WTC11 (cell line): Measurements from ENCODE around the gene NPR3. TPM values are rescaled to one million over a fixed set of nuclear protein-coding genes. Genes with fewer than 3 reads are reported as not detected.

ENCODE experiments used
- ATAC-seq: fragments of 200-7000 bp; cut with Tn5 transposase; 2 replicates; pipeline ENCODE4 v1.10.0; 2021; ENCODE audit warnings: mild to moderate bottlenecking, moderate library complexity
- CTCF ChIA-PET: fragments of 300-600 bp; sonication (Branson Sonifier 250); formaldehyde crosslinking; loops from one replicate; lab custom pipeline; 2021; ENCODE audit warnings: antibody characterized with exemption; lab: Charles Lee
- POLR2A ChIA-PET: fragments of 350-600 bp; sonication (Branson Sonifier 250); formaldehyde crosslinking; loops from one replicate; lab custom pipeline; 2021; ENCODE audit warnings: antibody characterized with exemption; lab: Charles Lee
- DNase-seq: peaks from one replicate; pipeline ENCODE4 v3.0.0; 2021; ENCODE audit warnings: low spot score
- H3K27ac Mint-ChIP-seq: 2 replicates; pipeline ENCODE4 v1.8.0; 2021; ENCODE audit warnings: mixed read lengths
- H3K27me3 Mint-ChIP-seq: 2 replicates; pipeline ENCODE4 v1.8.0; 2021; ENCODE audit warnings: low read depth, mild to moderate bottlenecking, moderate library complexity, mixed read lengths
- H3K36me3 Mint-ChIP-seq: 2 replicates; pipeline ENCODE4 v1.8.0; 2021; ENCODE audit warnings: mixed read lengths
- H3K4me1 Mint-ChIP-seq: 2 replicates; pipeline ENCODE4 v1.8.0; 2022; ENCODE audit warnings: mixed read lengths
- H3K4me3 Mint-ChIP-seq: 2 replicates; pipeline ENCODE4 v1.8.0; 2021; ENCODE audit warnings: mild to moderate bottlenecking, moderate library complexity, mixed read lengths
- H3K9me3 Mint-ChIP-seq: 2 replicates; pipeline ENCODE4 v1.8.0; 2021; ENCODE audit warnings: mixed read lengths
- ATF1 ChIP-seq: sonication (generic); formaldehyde crosslinking; IDR thresholded peaks from 2 replicates; pipeline ENCODE4 v1.8.1; 2023; ENCODE audit warnings: mild to moderate bottlenecking, moderate library complexity, missing genetic modification reagents
- GTF2I ChIP-seq: fragments of 250-450 bp; sonication (Bioruptor Pico); conservative IDR thresholded peaks from 2 replicates; pipeline ENCODE4 v1.4.0; 2021; ENCODE audit warnings: mild to moderate bottlenecking
- NFE2L1 ChIP-seq: sonication (generic); formaldehyde crosslinking; IDR thresholded peaks from 2 replicates; pipeline ENCODE4 v1.8.1; 2023; ENCODE audit warnings: missing genetic modification reagents
- NFYB ChIP-seq: sonication (generic); formaldehyde crosslinking; conservative IDR thresholded peaks from 2 replicates; pipeline ENCODE4 v1.8.0; 2022; ENCODE audit warnings: low read depth, missing genetic modification reagents
- NR1H2 ChIP-seq: sonication (generic); formaldehyde crosslinking; IDR thresholded peaks from 2 replicates; pipeline ENCODE4 v1.9.0; 2021; ENCODE audit warnings: mild to moderate bottlenecking, moderate library complexity, missing genetic modification reagents
- RELA ChIP-seq: sonication (generic); formaldehyde crosslinking; IDR thresholded peaks from 2 replicates; pipeline ENCODE4 v1.8.1; 2022; ENCODE audit warnings: missing genetic modification reagents, mild to moderate bottlenecking, borderline replicate concordance
- SMAD4 ChIP-seq: sonication (generic); formaldehyde crosslinking; IDR thresholded peaks from 2 replicates; pipeline ENCODE4 v1.8.0; 2022; ENCODE audit warnings: mild to moderate bottlenecking, missing genetic modification reagents
- SP1 ChIP-seq: sonication (generic); formaldehyde crosslinking; conservative IDR thresholded peaks from 2 replicates; pipeline ENCODE4 v1.8.1; 2022; ENCODE audit warnings: missing genetic modification reagents
- ZNF138 ChIP-seq: sonication (generic); formaldehyde crosslinking; conservative IDR thresholded peaks from 2 replicates; pipeline ENCODE4 v1.8.1; 2022; ENCODE audit warnings: mild to moderate bottlenecking, moderate library complexity, missing genetic modification reagents
- ZNF263 ChIP-seq: sonication (generic); formaldehyde crosslinking; IDR thresholded peaks from 2 replicates; pipeline ENCODE4 v1.8.1; 2022; ENCODE audit warnings: low read depth, mild to moderate bottlenecking, moderate library complexity, missing genetic modification reagents
- total RNA-seq: library from RNA; stranded (reverse); gene quantifications from 3 replicates; pipeline ENCODE4 v1.2.3, GENCODE V29; 2021
- TF ChIP-seq, protein P1 (sequence below): fragments of 250-450 bp; sonication (Bioruptor Pico); IDR thresholded peaks from 2 replicates; pipeline ENCODE4 v1.9.0; 2021; ENCODE audit warnings: mild to moderate bottlenecking
- TF ChIP-seq, protein P2 (sequence below): sonication (generic); formaldehyde crosslinking; conservative IDR thresholded peaks from 2 replicates; pipeline ENCODE4 v1.8.1; 2023; ENCODE audit warnings: mild to moderate bottlenecking, low read depth, missing genetic modification reagents, moderate library complexity
- TF ChIP-seq, protein P3 (sequence below): sonication (generic); formaldehyde crosslinking; IDR thresholded peaks from 2 replicates; pipeline ENCODE4 v1.8.1; 2023; ENCODE audit warnings: mild to moderate bottlenecking, moderate library complexity, missing genetic modification reagents
- TF ChIP-seq, protein P4 (sequence below): sonication (generic); formaldehyde crosslinking; IDR thresholded peaks from 2 replicates; pipeline ENCODE4 v1.8.0; 2022; ENCODE audit warnings: mild to moderate bottlenecking, missing genetic modification reagents
- TF ChIP-seq, protein P5 (sequence below): sonication (generic); formaldehyde crosslinking; IDR thresholded peaks from 2 replicates; pipeline ENCODE4 v1.8.0; 2022; ENCODE audit warnings: missing genetic modification reagents
- TF ChIP-seq, protein P6 (sequence below): sonication (generic); formaldehyde crosslinking; IDR thresholded peaks from 2 replicates; pipeline ENCODE4 v1.8.0; 2022; ENCODE audit warnings: mild to moderate bottlenecking, missing genetic modification reagents
- TF ChIP-seq, protein P7 (sequence below): sonication (generic); formaldehyde crosslinking; IDR thresholded peaks from 2 replicates; pipeline ENCODE4 v1.8.1; 2022; ENCODE audit warnings: mild to moderate bottlenecking, moderate library complexity, missing genetic modification reagents

NPR3 gene
- total RNA-seq, 1 experiment from 2014 or later = 0.09 TPM

DNA sequence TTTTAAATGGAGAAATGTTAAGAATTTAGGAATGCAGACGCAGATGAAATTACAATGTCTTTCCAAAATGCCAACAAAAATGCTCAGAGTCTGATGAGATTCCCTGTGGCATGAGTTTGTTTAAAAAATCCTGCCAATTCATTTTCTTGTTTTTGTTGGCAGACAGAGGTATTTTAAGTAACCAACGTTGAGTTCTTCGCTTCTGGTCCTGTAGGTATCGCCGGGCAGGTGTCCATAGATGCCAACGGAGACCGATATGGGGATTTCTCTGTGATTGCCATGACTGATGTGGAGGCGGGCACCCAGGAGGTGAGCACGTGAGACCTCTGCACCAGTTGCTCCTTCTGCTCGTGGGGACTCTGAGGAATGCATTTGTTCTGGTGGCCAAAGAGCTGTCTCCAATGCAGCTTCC lies 69.4 kb downstream of the NPR3 start:
- TF ChIP-seq SMAD4 (CRISPR knock-in tag) (no peak), ZNF263 (no peak), NFE2L1 (CRISPR knock-in tag) (no peak), ATF1 (CRISPR knock-in tag) (no peak), RELA (CRISPR knock-in tag) (no peak), NR1H2 (CRISPR knock-in tag) (no peak), GTF2I (CRISPR knock-in tag) (no peak)
- TF ChIP-seq, protein P1, sequence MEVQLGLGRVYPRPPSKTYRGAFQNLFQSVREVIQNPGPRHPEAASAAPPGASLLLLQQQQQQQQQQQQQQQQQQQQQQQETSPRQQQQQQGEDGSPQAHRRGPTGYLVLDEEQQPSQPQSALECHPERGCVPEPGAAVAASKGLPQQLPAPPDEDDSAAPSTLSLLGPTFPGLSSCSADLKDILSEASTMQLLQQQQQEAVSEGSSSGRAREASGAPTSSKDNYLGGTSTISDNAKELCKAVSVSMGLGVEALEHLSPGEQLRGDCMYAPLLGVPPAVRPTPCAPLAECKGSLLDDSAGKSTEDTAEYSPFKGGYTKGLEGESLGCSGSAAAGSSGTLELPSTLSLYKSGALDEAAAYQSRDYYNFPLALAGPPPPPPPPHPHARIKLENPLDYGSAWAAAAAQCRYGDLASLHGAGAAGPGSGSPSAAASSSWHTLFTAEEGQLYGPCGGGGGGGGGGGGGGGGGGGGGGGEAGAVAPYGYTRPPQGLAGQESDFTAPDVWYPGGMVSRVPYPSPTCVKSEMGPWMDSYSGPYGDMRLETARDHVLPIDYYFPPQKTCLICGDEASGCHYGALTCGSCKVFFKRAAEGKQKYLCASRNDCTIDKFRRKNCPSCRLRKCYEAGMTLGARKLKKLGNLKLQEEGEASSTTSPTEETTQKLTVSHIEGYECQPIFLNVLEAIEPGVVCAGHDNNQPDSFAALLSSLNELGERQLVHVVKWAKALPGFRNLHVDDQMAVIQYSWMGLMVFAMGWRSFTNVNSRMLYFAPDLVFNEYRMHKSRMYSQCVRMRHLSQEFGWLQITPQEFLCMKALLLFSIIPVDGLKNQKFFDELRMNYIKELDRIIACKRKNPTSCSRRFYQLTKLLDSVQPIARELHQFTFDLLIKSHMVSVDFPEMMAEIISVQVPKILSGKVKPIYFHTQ (CRISPR knock-in tag) = no peak
- TF ChIP-seq, protein P2, sequence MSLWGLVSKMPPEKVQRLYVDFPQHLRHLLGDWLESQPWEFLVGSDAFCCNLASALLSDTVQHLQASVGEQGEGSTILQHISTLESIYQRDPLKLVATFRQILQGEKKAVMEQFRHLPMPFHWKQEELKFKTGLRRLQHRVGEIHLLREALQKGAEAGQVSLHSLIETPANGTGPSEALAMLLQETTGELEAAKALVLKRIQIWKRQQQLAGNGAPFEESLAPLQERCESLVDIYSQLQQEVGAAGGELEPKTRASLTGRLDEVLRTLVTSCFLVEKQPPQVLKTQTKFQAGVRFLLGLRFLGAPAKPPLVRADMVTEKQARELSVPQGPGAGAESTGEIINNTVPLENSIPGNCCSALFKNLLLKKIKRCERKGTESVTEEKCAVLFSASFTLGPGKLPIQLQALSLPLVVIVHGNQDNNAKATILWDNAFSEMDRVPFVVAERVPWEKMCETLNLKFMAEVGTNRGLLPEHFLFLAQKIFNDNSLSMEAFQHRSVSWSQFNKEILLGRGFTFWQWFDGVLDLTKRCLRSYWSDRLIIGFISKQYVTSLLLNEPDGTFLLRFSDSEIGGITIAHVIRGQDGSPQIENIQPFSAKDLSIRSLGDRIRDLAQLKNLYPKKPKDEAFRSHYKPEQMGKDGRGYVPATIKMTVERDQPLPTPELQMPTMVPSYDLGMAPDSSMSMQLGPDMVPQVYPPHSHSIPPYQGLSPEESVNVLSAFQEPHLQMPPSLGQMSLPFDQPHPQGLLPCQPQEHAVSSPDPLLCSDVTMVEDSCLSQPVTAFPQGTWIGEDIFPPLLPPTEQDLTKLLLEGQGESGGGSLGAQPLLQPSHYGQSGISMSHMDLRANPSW (CRISPR knock-in tag) = no peak
- TF ChIP-seq, protein P3, sequence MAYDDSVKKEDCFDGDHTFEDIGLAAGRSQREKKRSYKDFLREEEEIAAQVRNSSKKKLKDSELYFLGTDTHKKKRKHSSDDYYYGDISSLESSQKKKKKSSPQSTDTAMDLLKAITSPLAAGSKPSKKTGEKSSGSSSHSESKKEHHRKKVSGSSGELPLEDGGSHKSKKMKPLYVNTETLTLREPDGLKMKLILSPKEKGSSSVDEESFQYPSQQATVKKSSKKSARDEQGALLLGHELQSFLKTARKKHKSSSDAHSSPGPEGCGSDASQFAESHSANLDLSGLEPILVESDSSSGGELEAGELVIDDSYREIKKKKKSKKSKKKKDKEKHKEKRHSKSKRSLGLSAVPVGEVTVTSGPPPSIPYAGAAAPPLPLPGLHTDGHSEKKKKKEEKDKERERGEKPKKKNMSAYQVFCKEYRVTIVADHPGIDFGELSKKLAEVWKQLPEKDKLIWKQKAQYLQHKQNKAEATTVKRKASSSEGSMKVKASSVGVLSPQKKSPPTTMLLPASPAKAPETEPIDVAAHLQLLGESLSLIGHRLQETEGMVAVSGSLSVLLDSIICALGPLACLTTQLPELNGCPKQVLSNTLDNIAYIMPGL = no peak
- H3K4me3 Mint-ChIP-seq = no peak overlapping the region
- peaks cover 6% of the 10 kb centered on the region for H3K4me1 Mint-ChIP-seq
- POLR2A ChIA-PET = no interaction called here
- peaks cover 6% of the 10 kb centered on the region for H3K27me3 Mint-ChIP-seq
- CTCF ChIA-PET = no interaction called here
- ATAC-seq (no peak), DNase-seq (no peak)
- H3K36me3 Mint-ChIP-seq = no peaks in the 10 kb centered on the region
- H3K9me3 Mint-ChIP-seq = no peaks in the 10 kb centered on the region
- H3K27ac Mint-ChIP-seq = no peak overlapping the region

DNA sequence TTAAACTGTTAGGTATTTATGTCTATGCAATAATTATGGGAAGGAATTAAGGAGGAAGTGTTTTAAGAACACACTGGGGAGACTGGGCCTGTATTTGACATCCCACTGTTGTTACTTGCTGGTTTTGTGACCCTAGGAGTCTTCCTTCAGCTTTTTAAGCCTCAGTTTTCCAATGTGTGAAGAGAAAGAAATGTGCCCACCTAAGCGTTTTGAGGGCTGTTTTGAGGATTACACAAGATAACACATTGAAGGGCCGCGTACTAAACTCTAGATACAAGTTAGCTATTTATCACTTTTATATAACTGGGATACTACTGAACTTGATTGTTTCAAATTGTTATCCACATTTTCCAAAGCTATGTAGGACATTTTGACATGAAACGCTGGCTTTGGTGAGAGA lies 72.5 kb downstream of the NPR3 start:
- ChIA-PET POLR2A (no interaction called here), CTCF (interaction anchor here (1.2 kb wide), 1 partner anchor 69 kb away, joined by 4 read pairs; no protein-coding TSS in a partner anchor)
- ATAC-seq = no peak
- no peak for DNase-seq
- Mint-ChIP-seq H3K27ac (no peak overlapping the region), H3K4me1 (peaks cover 34% of the 10 kb centered on the region), H3K4me3 (no peak overlapping the region), H3K36me3 (no peaks in the 10 kb centered on the region), H3K27me3 (peaks cover 30% of the 10 kb centered on the region), H3K9me3 (no peaks in the 10 kb centered on the region)
- TF ChIP-seq SP1 (CRISPR knock-in tag) (no peak), NFYB (CRISPR knock-in tag) (no peak), ZNF138 (no peak)
- TF ChIP-seq, protein P4, sequence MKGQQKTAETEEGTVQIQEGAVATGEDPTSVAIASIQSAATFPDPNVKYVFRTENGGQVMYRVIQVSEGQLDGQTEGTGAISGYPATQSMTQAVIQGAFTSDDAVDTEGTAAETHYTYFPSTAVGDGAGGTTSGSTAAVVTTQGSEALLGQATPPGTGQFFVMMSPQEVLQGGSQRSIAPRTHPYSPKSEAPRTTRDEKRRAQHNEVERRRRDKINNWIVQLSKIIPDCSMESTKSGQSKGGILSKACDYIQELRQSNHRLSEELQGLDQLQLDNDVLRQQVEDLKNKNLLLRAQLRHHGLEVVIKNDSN = no peak
- TF ChIP-seq, protein P5, sequence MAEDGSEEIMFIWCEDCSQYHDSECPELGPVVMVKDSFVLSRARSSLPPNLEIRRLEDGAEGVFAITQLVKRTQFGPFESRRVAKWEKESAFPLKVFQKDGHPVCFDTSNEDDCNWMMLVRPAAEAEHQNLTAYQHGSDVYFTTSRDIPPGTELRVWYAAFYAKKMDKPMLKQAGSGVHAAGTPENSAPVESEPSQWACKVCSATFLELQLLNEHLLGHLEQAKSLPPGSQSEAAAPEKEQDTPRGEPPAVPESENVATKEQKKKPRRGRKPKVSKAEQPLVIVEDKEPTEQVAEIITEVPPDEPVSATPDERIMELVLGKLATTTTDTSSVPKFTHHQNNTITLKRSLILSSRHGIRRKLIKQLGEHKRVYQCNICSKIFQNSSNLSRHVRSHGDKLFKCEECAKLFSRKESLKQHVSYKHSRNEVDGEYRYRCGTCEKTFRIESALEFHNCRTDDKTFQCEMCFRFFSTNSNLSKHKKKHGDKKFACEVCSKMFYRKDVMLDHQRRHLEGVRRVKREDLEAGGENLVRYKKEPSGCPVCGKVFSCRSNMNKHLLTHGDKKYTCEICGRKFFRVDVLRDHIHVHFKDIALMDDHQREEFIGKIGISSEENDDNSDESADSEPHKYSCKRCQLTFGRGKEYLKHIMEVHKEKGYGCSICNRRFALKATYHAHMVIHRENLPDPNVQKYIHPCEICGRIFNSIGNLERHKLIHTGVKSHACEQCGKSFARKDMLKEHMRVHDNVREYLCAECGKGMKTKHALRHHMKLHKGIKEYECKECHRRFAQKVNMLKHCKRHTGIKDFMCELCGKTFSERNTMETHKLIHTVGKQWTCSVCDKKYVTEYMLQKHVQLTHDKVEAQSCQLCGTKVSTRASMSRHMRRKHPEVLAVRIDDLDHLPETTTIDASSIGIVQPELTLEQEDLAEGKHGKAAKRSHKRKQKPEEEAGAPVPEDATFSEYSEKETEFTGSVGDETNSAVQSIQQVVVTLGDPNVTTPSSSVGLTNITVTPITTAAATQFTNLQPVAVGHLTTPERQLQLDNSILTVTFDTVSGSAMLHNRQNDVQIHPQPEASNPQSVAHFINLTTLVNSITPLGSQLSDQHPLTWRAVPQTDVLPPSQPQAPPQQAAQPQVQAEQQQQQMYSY (CRISPR knock-in tag) = no peak
- TF ChIP-seq, protein P6, sequence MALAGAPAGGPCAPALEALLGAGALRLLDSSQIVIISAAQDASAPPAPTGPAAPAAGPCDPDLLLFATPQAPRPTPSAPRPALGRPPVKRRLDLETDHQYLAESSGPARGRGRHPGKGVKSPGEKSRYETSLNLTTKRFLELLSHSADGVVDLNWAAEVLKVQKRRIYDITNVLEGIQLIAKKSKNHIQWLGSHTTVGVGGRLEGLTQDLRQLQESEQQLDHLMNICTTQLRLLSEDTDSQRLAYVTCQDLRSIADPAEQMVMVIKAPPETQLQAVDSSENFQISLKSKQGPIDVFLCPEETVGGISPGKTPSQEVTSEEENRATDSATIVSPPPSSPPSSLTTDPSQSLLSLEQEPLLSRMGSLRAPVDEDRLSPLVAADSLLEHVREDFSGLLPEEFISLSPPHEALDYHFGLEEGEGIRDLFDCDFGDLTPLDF = no peak
- TF ChIP-seq, protein P7, sequence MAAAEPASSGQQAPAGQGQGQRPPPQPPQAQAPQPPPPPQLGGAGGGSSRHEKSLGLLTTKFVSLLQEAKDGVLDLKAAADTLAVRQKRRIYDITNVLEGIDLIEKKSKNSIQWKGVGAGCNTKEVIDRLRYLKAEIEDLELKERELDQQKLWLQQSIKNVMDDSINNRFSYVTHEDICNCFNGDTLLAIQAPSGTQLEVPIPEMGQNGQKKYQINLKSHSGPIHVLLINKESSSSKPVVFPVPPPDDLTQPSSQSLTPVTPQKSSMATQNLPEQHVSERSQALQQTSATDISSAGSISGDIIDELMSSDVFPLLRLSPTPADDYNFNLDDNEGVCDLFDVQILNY (CRISPR knock-in tag) = no peak
